HEK293 (cell line): ENCODE data around the gene GNRHR.

ENCODE experiments used
- CTCF ChIA-PET: fragments of 350-600 bp; formaldehyde crosslinking; extraction: SDS; loops from one replicate; lab custom pipeline; 2021; ENCODE audit warnings: antibody characterized with exemption; lab: Yijun Ruan, JAX
- POLR2A ChIA-PET: fragments of 300-600 bp; formaldehyde crosslinking; extraction: SDS; loops from one replicate; lab custom pipeline; 2020; ENCODE audit warnings: antibody characterized with exemption, inconsistent platforms; lab: Yijun Ruan, JAX
- H3K27ac ChIP-seq: fragments of 200-500 bp; sonication (Bioruptor generic); 2 replicates; pipeline ENCODE4 v1.5.1; 2014; ENCODE audit warnings: low read depth, low read length, control low read depth, inconsistent platforms; ENCODE audit errors: extremely low read depth
- H3K36me3 ChIP-seq, 2 experiments: fragments of 200-500 bp in 1 of 2; sonication (Bioruptor generic) in 1 of 2; 1 replicate in 1 of 2; 2 replicates in 1 of 2; pipeline ENCODE4 v1.5.1; 2014 to 2017; ENCODE audit warnings: inconsistent platforms in 2 of 2, low read length in 2 of 2; ENCODE audit not compliant: control insufficient read depth in 2 of 2, insufficient read depth in 1 of 2
- H3K4me1 ChIP-seq: fragments of 200-500 bp; sonication (Bioruptor generic); 2 replicates; pipeline ENCODE4 v1.5.1; 2014; ENCODE audit warnings: mild to moderate bottlenecking, low read length, inconsistent platforms; ENCODE audit not compliant: control insufficient read depth, insufficient read depth
- H3K4me3 ChIP-seq: 2 replicates; pipeline ENCODE4 v1.5.1; 2011; ENCODE audit warnings: low read depth, mild to moderate bottlenecking, control low read depth, low read length, moderate library complexity
- H3K9me3 ChIP-seq: fragments of 200-500 bp; sonication (Bioruptor generic); 2 replicates; pipeline ENCODE4 v1.5.1; 2014; ENCODE audit warnings: low read depth, low read length, inconsistent platforms; ENCODE audit not compliant: control insufficient read depth, insufficient read depth
- BCL11B ChIP-seq: fragments of 450-650 bp; formaldehyde crosslinking; IDR thresholded peaks from 2 replicates; pipeline ENCODE4 v1.5.1; 2016; ENCODE audit warnings: low read depth, missing biosample characterization, missing genetic modification characterization
- FEZF1 ChIP-seq: fragments of 450-650 bp; formaldehyde crosslinking; IDR thresholded peaks from 2 replicates; pipeline ENCODE4 v1.5.1; 2016; ENCODE audit warnings: missing biosample characterization, missing genetic modification characterization
- GLIS1 ChIP-seq: fragments of 450-650 bp; formaldehyde crosslinking; IDR thresholded peaks from 2 replicates; pipeline ENCODE4 v1.5.1; 2016; ENCODE audit warnings: missing biosample characterization, missing genetic modification characterization
- GLIS2 ChIP-seq: fragments of 450-650 bp; formaldehyde crosslinking; IDR thresholded peaks from 2 replicates; pipeline ENCODE4 v1.5.1; 2016; ENCODE audit warnings: missing biosample characterization, missing genetic modification characterization
- INSM2 ChIP-seq: fragments of 450-650 bp; formaldehyde crosslinking; IDR thresholded peaks from 2 replicates; pipeline ENCODE4 v1.5.1; 2016; ENCODE audit warnings: missing biosample characterization, missing genetic modification characterization
- KLF10 ChIP-seq: fragments of 450-650 bp; IDR thresholded peaks from 2 replicates; pipeline ENCODE4 v1.5.1; 2018; ENCODE audit warnings: missing biosample characterization, mild to moderate bottlenecking, missing genetic modification characterization
- KLF16 ChIP-seq: fragments of 450-650 bp; formaldehyde crosslinking; IDR thresholded peaks from 2 replicates; pipeline ENCODE4 v1.5.1; 2017; ENCODE audit warnings: missing biosample characterization, missing genetic modification characterization
- KLF7 ChIP-seq: fragments of 450-650 bp; formaldehyde crosslinking; IDR thresholded peaks from 2 replicates; pipeline ENCODE4 v1.5.1; 2016; ENCODE audit warnings: missing biosample characterization, missing genetic modification characterization, borderline replicate concordance
- KLF8 ChIP-seq: fragments of 450-650 bp; formaldehyde crosslinking; IDR thresholded peaks from 2 replicates; pipeline ENCODE4 v1.5.1; 2016; ENCODE audit warnings: missing biosample characterization, missing genetic modification characterization
- KLF9 ChIP-seq: fragments of 450-650 bp; formaldehyde crosslinking; IDR thresholded peaks from 2 replicates; pipeline ENCODE4 v1.5.1; 2016; ENCODE audit warnings: missing biosample characterization, missing genetic modification characterization, low read depth
- PBX3 ChIP-seq: sonication (generic); formaldehyde crosslinking; IDR thresholded peaks from 2 replicates; pipeline ENCODE4 v1.8.1; 2022; ENCODE audit warnings: mild to moderate bottlenecking, moderate library complexity, missing genetic modification reagents
- PRDM1 ChIP-seq: fragments of 450-650 bp; formaldehyde crosslinking; IDR thresholded peaks from 2 replicates; pipeline ENCODE4; 2016; ENCODE audit warnings: missing biosample characterization, missing genetic modification characterization
- SP2 ChIP-seq: fragments of 450-650 bp; formaldehyde crosslinking; IDR thresholded peaks from 2 replicates; pipeline ENCODE4 v1.5.1; 2016; ENCODE audit warnings: missing biosample characterization, missing genetic modification characterization
- SP3 ChIP-seq: fragments of 450-650 bp; formaldehyde crosslinking; IDR thresholded peaks from 2 replicates; pipeline ENCODE4 v1.5.1; 2016; ENCODE audit warnings: missing biosample characterization, missing genetic modification characterization
- ZBTB26 ChIP-seq: fragments of 450-650 bp; formaldehyde crosslinking; optimal IDR thresholded peaks from 2 replicates; pipeline ENCODE3; 2016; ENCODE audit warnings: missing biosample characterization, mild to moderate bottlenecking, missing genetic modification characterization
- ZBTB48 ChIP-seq: fragments of 450-650 bp; formaldehyde crosslinking; IDR thresholded peaks from 2 replicates; pipeline ENCODE4 v1.5.1; 2016; ENCODE audit warnings: missing biosample characterization, missing genetic modification characterization
- ZBTB8A ChIP-seq: fragments of 450-650 bp; formaldehyde crosslinking; IDR thresholded peaks from 2 replicates; pipeline ENCODE4 v1.5.1; 2016; ENCODE audit warnings: missing biosample characterization, missing genetic modification characterization
- ZFHX2 ChIP-seq: fragments of 450-650 bp; formaldehyde crosslinking; conservative IDR thresholded peaks from 2 replicates; pipeline ENCODE4 v1.5.1; 2016; ENCODE audit warnings: missing biosample characterization, missing genetic modification characterization
- ZNF184 ChIP-seq: fragments of 450-650 bp; IDR thresholded peaks from 2 replicates; pipeline ENCODE4 v1.5.1; 2018; ENCODE audit warnings: missing biosample characterization, mild to moderate bottlenecking, missing genetic modification characterization
- ZNF23 ChIP-seq: fragments of 450-650 bp; formaldehyde crosslinking; IDR thresholded peaks from 2 replicates; pipeline ENCODE4 v1.5.1; 2016; ENCODE audit warnings: missing biosample characterization, missing genetic modification characterization, borderline replicate concordance
- ZNF335 ChIP-seq: fragments of 450-650 bp; formaldehyde crosslinking; conservative IDR thresholded peaks from 2 replicates; pipeline ENCODE4 v1.5.1; 2016; ENCODE audit warnings: missing biosample characterization, missing genetic modification characterization
- ZNF416 ChIP-seq: fragments of 450-650 bp; formaldehyde crosslinking; IDR thresholded peaks from 2 replicates; pipeline ENCODE4 v1.5.1; 2016; ENCODE audit warnings: missing biosample characterization, missing genetic modification characterization
- ZNF585B ChIP-seq: fragments of 450-650 bp; formaldehyde crosslinking; IDR thresholded peaks from 2 replicates; pipeline ENCODE4 v1.5.1; 2016; ENCODE audit warnings: missing biosample characterization, missing genetic modification characterization
- ZNF629 ChIP-seq: fragments of 450-650 bp; formaldehyde crosslinking; IDR thresholded peaks from 2 replicates; pipeline ENCODE4 v1.5.1; 2017; ENCODE audit warnings: missing biosample characterization, missing genetic modification characterization
- ZNF670 ChIP-seq: fragments of 450-650 bp; formaldehyde crosslinking; IDR thresholded peaks from 2 replicates; pipeline ENCODE4 v1.5.1; 2016; ENCODE audit warnings: missing biosample characterization, missing genetic modification characterization, low read depth
- ZNF792 ChIP-seq: fragments of 450-650 bp; formaldehyde crosslinking; IDR thresholded peaks from 2 replicates; pipeline ENCODE4 v1.5.1; 2016; ENCODE audit warnings: missing biosample characterization, missing genetic modification characterization
- TF ChIP-seq, protein P1 (sequence below): fragments of 450-650 bp; IDR thresholded peaks from 2 replicates; pipeline ENCODE4 v1.5.1; 2018; ENCODE audit warnings: missing biosample characterization, missing genetic modification characterization
- TF ChIP-seq, protein P2 (sequence below): fragments of 450-650 bp; formaldehyde crosslinking; IDR thresholded peaks from 2 replicates; pipeline ENCODE4 v1.5.1; 2017; ENCODE audit warnings: missing biosample characterization, missing genetic modification characterization

Gene GNRHR

GRCh38 chr4:67701517-67701850 is 52.7 kb downstream of the GNRHR start:
- H3K4me3 ChIP-seq, result peak overlapping the region; percentile 80
- H3K27ac ChIP-seq, result no peak overlapping the region
- H3K36me3 ChIP-seq, result peaks cover 0 to 5% of the 10 kb centered on the region in 2 experiments; a peak in 1 of 3 replicates
- POLR2A ChIA-PET, result interaction anchor here (1.0 to 1.5 kb wide), 4 partner anchors 10 to 156 kb away, joined by 3 to 5 read pairs (median 3); partner anchors contain the start of gene CENPC
- CTCF ChIA-PET, result interaction anchor here (0.7 to 0.8 kb wide), 2 partner anchors 45 to 124 kb away, joined by 3 read pairs; no protein-coding TSS in a partner anchor
- H3K4me1 ChIP-seq, result no peaks in the 10 kb centered on the region
- H3K9me3 ChIP-seq, result no peaks in the 10 kb centered on the region
- TF ChIP-seq PBX3 (CRISPR knock-in tag) (no peak), ZNF670 (tag by site-specific recombination) (no peak), ZBTB48 (tag by site-specific recombination) (0 out of 2 replicates have a peak, but pooled peaks have one; percentile 20), INSM2 (tag by site-specific recombination) (no peak), BCL11B (tag by site-specific recombination) (no peak), KLF10 (tag by site-specific recombination) (no peak), ZNF416 (no peak)
- TF ChIP-seq, protein P1, sequence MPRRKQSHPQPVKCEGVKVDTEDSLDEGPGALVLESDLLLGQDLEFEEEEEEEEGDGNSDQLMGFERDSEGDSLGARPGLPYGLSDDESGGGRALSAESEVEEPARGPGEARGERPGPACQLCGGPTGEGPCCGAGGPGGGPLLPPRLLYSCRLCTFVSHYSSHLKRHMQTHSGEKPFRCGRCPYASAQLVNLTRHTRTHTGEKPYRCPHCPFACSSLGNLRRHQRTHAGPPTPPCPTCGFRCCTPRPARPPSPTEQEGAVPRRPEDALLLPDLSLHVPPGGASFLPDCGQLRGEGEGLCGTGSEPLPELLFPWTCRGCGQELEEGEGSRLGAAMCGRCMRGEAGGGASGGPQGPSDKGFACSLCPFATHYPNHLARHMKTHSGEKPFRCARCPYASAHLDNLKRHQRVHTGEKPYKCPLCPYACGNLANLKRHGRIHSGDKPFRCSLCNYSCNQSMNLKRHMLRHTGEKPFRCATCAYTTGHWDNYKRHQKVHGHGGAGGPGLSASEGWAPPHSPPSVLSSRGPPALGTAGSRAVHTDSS (tag by site-specific recombination), result no peak

- POLR2A ChIA-PET, result interaction anchor here (1.0 to 1.5 kb wide), 4 partner anchors 10 to 156 kb away, joined by 3 to 5 read pairs (median 3); partner anchors contain the start of gene CENPC
- H3K4me1 ChIP-seq, result no peaks in the 10 kb centered on the region
- peak; percentile 84 for TF ChIP-seq ZBTB26 (tag by site-specific recombination)
- TF ChIP-seq ZNF585B (tag by site-specific recombination), result no peak
- peak; percentile 83 for TF ChIP-seq GLIS2 (tag by site-specific recombination)
- TF ChIP-seq SP2 (tag by site-specific recombination), result peak; percentile 92
- TF ChIP-seq GLIS1 (tag by site-specific recombination), result peak; percentile 40; the same call in 1 of the 2 replicates
- peak; percentile 69 for TF ChIP-seq KLF16 (tag by site-specific recombination)
- TF ChIP-seq PRDM1, result peak; percentile 33; the same call in 1 of the 2 replicates
- peak; percentile 42; the same call in 1 of the 2 replicates for TF ChIP-seq ZBTB8A
- peak; percentile 92 for TF ChIP-seq KLF9 (tag by site-specific recombination)
- TF ChIP-seq ZNF335 (tag by site-specific recombination), result peak; percentile 83
- peak; percentile 61 for TF ChIP-seq KLF8 (tag by site-specific recombination)
- TF ChIP-seq ZNF184 (tag by site-specific recombination), result no peak
- TF ChIP-seq ZNF629, result peak; percentile 73
- TF ChIP-seq FEZF1 (tag by site-specific recombination), result no peak
- no peak for TF ChIP-seq ZNF792 (tag by site-specific recombination)
- peak; percentile 84 for TF ChIP-seq SP3 (tag by site-specific recombination)
- no peak for TF ChIP-seq ZNF23 (tag by site-specific recombination)
- no peak for TF ChIP-seq KLF7 (tag by site-specific recombination)
- TF ChIP-seq, protein P2, sequence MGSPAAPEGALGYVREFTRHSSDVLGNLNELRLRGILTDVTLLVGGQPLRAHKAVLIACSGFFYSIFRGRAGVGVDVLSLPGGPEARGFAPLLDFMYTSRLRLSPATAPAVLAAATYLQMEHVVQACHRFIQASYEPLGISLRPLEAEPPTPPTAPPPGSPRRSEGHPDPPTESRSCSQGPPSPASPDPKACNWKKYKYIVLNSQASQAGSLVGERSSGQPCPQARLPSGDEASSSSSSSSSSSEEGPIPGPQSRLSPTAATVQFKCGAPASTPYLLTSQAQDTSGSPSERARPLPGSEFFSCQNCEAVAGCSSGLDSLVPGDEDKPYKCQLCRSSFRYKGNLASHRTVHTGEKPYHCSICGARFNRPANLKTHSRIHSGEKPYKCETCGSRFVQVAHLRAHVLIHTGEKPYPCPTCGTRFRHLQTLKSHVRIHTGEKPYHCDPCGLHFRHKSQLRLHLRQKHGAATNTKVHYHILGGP (tag by site-specific recombination), result no peak
- TF ChIP-seq ZFHX2 (tag by site-specific recombination), result peak; percentile 35; the same call in 1 of the 2 replicates
These were observed 53.3 kb downstream of the GNRHR start, which contains the start of gene UBA6 for GRCh38 chr4:67700738-67701516. Gene UBA6, minus strand, starts transcription at chr4:67701155. Its CDS starts 36 bp downstream, at chr4:67701119.

More at GRCh38 chr4:67700738-67701516, 53.3 kb downstream of the GNRHR start, which contains the start of gene UBA6:
- Histone ChIP-seq H3K4me3 (peak within 1 kb of the TSS; percentile 80), H3K27ac (peak within 1 kb of the TSS; percentile 38; the same call in 1 of the 2 replicates), H3K36me3 (peaks cover 0 to 5% of the 10 kb centered on the region in 2 experiments; a peak in 1 of 3 replicates), H3K9me3 (no peaks in the 10 kb centered on the region)
- CTCF ChIA-PET, result interaction anchor here (0.7 to 0.8 kb wide), 3 partner anchors 46 to 1056 kb away, joined by 3 read pairs; no protein-coding TSS in a partner anchor
